Globus pallidus (tissue), 1 donor: Measurements from ENCODE around the gene CFB.
"Not testable (repeated sequence)": the region's sequence is repeated elsewhere in the genome, so short reads cannot be mapped to it uniquely, and the experiment has no call there.

ENCODE experiments used
- DNase-seq: peaks from one replicate; pipeline ENCODE4 v3.0.0-alpha.2; 2015; ENCODE audit warnings: low spot score

The CFB gene

GRCh38 chr6:31945507-31946369, at the start of gene CFB:
Gene CFB (plus strand): TSS chr6:31946095. CDS start chr6:31946222, 127 bp downstream.
- DNase-seq, result no peak

- DNase-seq, result no peak
Observed at GRCh38 chr6:31896493-31896855, 49.4 kb upstream of the CFB start.

- DNase-seq, result peak; percentile 20
Observed at GRCh38 chr6:31896856-31897611, 48.9 kb upstream of the CFB start.

- DNase-seq, result peak; percentile 90
Observed at GRCh38 chr6:31897612-31898382, 48.1 kb upstream of the CFB start, which contains the start of gene EHMT2. Gene EHMT2 (minus strand): TSS chr6:31897698. CDS start chr6:31897677, 21 bp downstream.

GRCh38 chr6:31898383-31899011, 47.4 kb upstream of the CFB start:
- DNase-seq, result peak; percentile 51

GRCh38 chr6:31899215-31899614, 46.7 kb upstream of the CFB start:
- DNase-seq, result no peak

- no peak for DNase-seq
Observed at GRCh38 chr6:31899882-31900722, 45.8 kb upstream of the CFB start.

- DNase-seq, result no peak
Observed at GRCh38 chr6:31900917-31901414, 44.9 kb upstream of the CFB start.

- DNase-seq, result peak; percentile 69
Observed at GRCh38 chr6:31901415-31901952, 44.4 kb upstream of the CFB start.

GRCh38 chr6:31901953-31902643, 43.8 kb upstream of the CFB start, which contains the start of gene ZBTB12:
Gene ZBTB12 (minus strand): TSS chr6:31902086. CDS start chr6:31901305, 781 bp downstream.
- peak; percentile 97 for DNase-seq

GRCh38 chr6:31903957-31904356, 41.9 kb upstream of the CFB start:
- DNase-seq, result no peak

GRCh38 chr6:31905041-31905440, 40.9 kb upstream of the CFB start:
- no peak for DNase-seq

- DNase-seq, result no peak
Observed at GRCh38 chr6:31906122-31906521, 39.8 kb upstream of the CFB start.

GRCh38 chr6:31906727-31907126, 39.2 kb upstream of the CFB start:
- not testable (repeated sequence) for DNase-seq

- no peak for DNase-seq
Observed at GRCh38 chr6:31907158-31907813, 38.6 kb upstream of the CFB start.

- not testable (repeated sequence) for DNase-seq
Observed at GRCh38 chr6:31908255-31908654, 37.6 kb upstream of the CFB start.

GRCh38 chr6:31908791-31909190, 37.1 kb upstream of the CFB start:
- DNase-seq, result no peak

- not testable (repeated sequence) for DNase-seq
Observed at GRCh38 chr6:31909298-31909697, 36.6 kb upstream of the CFB start.
